Keratinocyte (primary cell): ENCODE measurements around the gene UBAC2.

ENCODE experiments used
- EZH2 ChIP-seq: IDR thresholded peaks from one replicate; pipeline ENCODE4 v1.6.1; 2012; ENCODE audit warnings: inconsistent platforms, mild to moderate bottlenecking, low read length, moderate library complexity
- TF ChIP-seq, protein P1 (sequence below), 3 experiments: IDR thresholded peaks in 1 of 3; conservative IDR thresholded peaks in 1 of 3; optimal IDR thresholded peaks in 1 of 3; 2 replicates in 2 of 3; 3 replicates in 1 of 3; pipeline versions ENCODE3 to v1.5.1; 2011; ENCODE audit warnings: low read length in 3 of 3, mild to moderate bottlenecking in 3 of 3, moderate library complexity in 2 of 3, control low read depth in 1 of 3, inconsistent platforms in 1 of 3; ENCODE audit not compliant: insufficient read depth in 2 of 3; ENCODE audit errors: extremely low read depth in 1 of 3

DNA sequence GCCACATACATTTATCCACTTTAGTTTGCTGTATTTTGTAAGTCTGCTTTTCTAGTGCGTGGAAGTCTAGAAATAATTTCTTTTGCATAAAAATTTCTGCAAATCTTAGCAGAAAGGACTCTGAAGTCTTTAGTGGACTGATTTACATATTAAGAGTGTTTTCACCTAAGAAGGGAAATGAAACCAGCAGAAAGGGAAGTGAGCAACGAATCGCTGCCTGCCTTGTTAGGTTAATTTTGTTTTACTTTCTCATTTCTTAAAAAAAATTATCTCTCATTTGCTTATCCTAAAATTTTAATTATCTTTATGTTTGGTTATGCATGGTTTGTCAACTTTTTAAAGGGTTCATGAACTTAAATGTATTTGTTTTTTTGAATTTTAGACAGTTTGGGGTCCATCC, 58.3 kb downstream of the UBAC2 start:
- TF ChIP-seq, protein P1, sequence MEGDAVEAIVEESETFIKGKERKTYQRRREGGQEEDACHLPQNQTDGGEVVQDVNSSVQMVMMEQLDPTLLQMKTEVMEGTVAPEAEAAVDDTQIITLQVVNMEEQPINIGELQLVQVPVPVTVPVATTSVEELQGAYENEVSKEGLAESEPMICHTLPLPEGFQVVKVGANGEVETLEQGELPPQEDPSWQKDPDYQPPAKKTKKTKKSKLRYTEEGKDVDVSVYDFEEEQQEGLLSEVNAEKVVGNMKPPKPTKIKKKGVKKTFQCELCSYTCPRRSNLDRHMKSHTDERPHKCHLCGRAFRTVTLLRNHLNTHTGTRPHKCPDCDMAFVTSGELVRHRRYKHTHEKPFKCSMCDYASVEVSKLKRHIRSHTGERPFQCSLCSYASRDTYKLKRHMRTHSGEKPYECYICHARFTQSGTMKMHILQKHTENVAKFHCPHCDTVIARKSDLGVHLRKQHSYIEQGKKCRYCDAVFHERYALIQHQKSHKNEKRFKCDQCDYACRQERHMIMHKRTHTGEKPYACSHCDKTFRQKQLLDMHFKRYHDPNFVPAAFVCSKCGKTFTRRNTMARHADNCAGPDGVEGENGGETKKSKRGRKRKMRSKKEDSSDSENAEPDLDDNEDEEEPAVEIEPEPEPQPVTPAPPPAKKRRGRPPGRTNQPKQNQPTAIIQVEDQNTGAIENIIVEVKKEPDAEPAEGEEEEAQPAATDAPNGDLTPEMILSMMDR (optimal IDR thresholded peaks at IDR 0.05 in 1 of 3, IDR thresholded peaks at IDR 0.05 in 1 of 3, conservative IDR thresholded peaks at IDR 0.05 in 1 of 3; ENCODE audit: extremely low read depth in 1 of 3, insufficient read depth in 2 of 3, low read length in 3 of 3): no peak
- TF ChIP-seq EZH2: no peak
